Keratinocyte (primary cell): ENCODE data around the gene ZNF880.

Source experiments
- CTCF ChIP-seq, 3 experiments: IDR thresholded peaks in 1 of 3; conservative IDR thresholded peaks in 1 of 3; optimal IDR thresholded peaks in 1 of 3; 2 replicates in 2 of 3; 3 replicates in 1 of 3; pipeline versions ENCODE3 to v1.5.1; 2011; ENCODE audit warnings: low read length in 3 of 3, mild to moderate bottlenecking in 3 of 3, moderate library complexity in 2 of 3, control low read depth in 1 of 3, inconsistent platforms in 1 of 3; ENCODE audit not compliant: insufficient read depth in 2 of 3; ENCODE audit errors: extremely low read depth in 1 of 3
- EZH2 ChIP-seq: IDR thresholded peaks from one replicate; pipeline ENCODE4 v1.6.1; 2012; ENCODE audit warnings: inconsistent platforms, mild to moderate bottlenecking, low read length, moderate library complexity

- TF ChIP-seq CTCF (optimal IDR thresholded peaks at IDR 0.05 in 1 of 3, IDR thresholded peaks at IDR 0.05 in 1 of 3, conservative IDR thresholded peaks at IDR 0.05 in 1 of 3; ENCODE audit: extremely low read depth in 1 of 3, insufficient read depth in 2 of 3, low read length in 3 of 3) = no peak
- no peak for TF ChIP-seq EZH2
Measured at GRCh38 chr19:52369559-52370340, at the start of gene ZNF880.
